H4 (cell line): ENCODE measurements around the gene KIF9. TPM values are rescaled to one million over a fixed set of nuclear protein-coding genes. Genes with fewer than 3 reads are reported as not detected.
"Not testable (repeated sequence)": the region's sequence is repeated elsewhere in the genome, so short reads cannot be mapped to it uniquely, and the experiment has no call there.

ENCODE experiments used
- DNase-seq: peaks from one replicate; pipeline ENCODE4 v3.0.0-alpha.2; 2015; ENCODE audit warnings: low spot score
- total RNA-seq: library from RNA; depleted of rRNA; stranded (reverse); fragments of >200 nt; shearing (Covaris generic); gene quantifications from 2 replicates; pipeline ENCODE4 v1.2.3, GENCODE V29; 2014; rRNA removed

Gene KIF9
- total RNA-seq, 1 experiment from 2014 or later, result 5.3 TPM

DNA sequence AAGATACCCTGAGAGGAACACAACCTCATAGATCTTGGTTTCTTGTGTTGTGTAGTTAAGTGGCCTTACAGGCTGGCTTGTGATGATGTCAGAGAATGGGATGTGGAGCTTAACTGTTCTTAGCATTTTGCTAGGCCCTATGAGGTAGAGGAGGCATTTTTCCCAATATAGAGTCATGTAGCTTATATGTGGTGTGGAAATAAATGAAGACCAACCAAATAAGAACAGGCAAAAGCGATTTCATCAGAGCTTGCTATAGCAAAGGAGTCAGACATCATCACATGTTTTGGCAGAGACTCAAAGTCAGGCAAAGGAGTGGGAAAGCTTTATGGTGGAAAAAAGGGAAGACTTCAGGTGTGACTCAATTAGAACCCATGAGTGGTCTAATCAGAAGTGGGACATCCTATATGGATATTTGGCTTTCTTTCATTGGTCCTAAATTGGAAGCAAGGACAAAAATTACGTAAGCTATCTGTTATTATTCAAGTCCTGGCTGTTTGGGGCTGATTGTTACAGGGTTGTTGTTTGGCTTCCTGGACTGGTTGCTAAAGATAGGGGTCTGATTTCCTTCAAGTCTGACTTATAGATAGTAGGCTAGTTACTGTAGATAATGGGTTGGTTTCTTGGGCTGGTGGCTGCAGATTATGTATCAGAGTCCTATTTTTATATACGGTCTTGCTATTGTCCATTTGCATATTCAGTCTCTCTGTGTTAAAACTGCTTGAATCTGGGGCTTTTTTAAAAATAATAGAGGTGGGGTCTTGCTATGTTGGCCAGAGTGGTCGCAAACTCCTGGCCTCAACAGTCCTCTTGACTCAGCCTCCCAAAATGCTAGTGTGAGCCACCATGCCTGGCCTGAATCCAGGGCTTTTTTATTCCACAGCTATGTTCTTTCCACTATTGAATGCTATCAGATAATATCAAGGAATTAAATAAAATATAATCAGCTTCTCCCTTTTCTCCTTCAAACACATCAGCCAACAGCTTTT lies 88.4 kb downstream of the KIF9 start:
- DNase-seq, result no peak

GRCh38 chr3:47186285-47186684 lies 96.3 kb downstream of the KIF9 start:
- no peak for DNase-seq

GRCh38 chr3:47181685-47182084 lies 100.9 kb downstream of the KIF9 start:
- DNase-seq, result not testable (repeated sequence)

DNA sequence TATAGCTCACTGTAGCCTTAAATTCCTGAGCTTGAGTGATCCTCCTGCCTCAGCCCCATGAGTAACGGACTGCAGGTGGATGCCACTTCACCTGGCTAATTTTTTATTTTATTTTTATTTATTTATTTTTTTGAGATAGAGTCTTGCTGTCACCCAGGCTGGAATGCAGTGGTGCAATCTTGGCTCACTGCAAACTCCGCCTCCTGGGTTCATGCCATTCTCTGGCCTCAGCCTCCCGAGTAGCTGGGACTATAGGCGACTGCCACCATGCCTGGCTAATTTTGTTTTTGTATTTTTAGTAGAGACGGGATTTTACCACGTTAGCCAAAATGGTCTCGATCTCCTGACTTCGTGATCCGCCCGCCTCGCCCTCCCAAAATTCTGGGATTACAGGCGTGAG lies 102.6 kb downstream of the KIF9 start:
- DNase-seq, result not testable (repeated sequence)

Other genes starting within 250 kb of the KIF9 start
- gene SETD2, start 118.7 kb downstream of the KIF9 start, total RNA-seq, result 9.3 and 9.5 TPM in 2 replicates
- gene KLHL18, start 145 bp upstream of the KIF9 start, total RNA-seq, result 11.7 and 17.5 TPM in 2 replicates
- 3.8 and 6.9 TPM in 2 replicates for gene PTPN23, start 98.2 kb upstream of the KIF9 start, total RNA-seq
- gene SCAP, start 193.1 kb upstream of the KIF9 start, total RNA-seq, result 24.7 and 26.1 TPM in 2 replicates
- gene ELP6, start 230.9 kb upstream of the KIF9 start, total RNA-seq, result 21.0 and 35.4 TPM in 2 replicates